ENCODE measurements around the gene DEXI.
"Not testable (repeated sequence)": the region's sequence is repeated elsewhere in the genome, so short reads cannot be mapped to it uniquely, and the experiment has no call there.

DEXI gene

DNA sequence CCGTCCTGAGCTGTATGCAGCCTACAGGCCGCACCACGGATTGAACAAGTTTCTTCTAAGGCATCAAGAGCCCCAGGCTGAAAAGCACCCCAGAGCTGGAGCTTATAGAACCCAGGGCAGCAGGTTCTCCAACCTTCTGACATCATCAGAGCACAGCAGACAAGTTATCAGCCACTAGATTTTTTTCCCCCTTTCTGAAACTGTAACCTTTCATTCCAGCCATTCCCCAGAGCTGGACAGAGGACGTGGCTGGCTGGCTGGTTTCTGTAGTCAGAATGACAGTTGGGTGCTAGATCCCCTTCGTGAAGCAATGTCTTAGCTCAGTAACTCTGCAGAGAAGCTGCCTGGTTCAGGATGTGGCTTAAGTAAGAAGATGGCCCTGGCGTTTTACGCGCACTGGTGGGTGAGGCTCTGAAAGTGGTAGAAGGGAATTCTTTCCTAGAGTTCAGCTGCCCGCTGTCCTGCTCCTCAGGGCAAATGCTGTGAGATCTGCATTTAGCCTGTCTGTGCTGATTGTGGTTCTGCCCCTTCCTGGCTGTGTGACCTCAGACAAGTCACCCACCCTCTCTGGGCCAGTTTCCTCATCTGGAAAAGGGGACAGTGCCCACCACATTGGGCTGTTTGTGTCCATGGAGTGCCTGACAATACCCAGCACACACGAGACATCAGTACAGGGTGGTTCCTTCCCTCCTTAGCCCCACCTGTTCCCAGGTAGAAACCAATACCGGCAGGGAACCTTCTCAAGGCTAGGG is 9.1 kb downstream of the DEXI start:
- H3K4me1 Mint-ChIP-seq (ENCODE audit: low read depth) = peaks cover 60% of the 10 kb centered on the region
- H3K9me3 Mint-ChIP-seq = no peaks in the 10 kb centered on the region
- peak overlapping the region; percentile 26 for H3K27ac Mint-ChIP-seq
- H3K36me3 Mint-ChIP-seq (ENCODE audit: low read depth) = peaks cover 73% of the 10 kb centered on the region
- H3K27me3 Mint-ChIP-seq = no peaks in the 10 kb centered on the region
- intact Hi-C loops (cut with micrococcal nuclease) = no loop called here
- no peak overlapping the region for H3K4me3 Mint-ChIP-seq

DNA sequence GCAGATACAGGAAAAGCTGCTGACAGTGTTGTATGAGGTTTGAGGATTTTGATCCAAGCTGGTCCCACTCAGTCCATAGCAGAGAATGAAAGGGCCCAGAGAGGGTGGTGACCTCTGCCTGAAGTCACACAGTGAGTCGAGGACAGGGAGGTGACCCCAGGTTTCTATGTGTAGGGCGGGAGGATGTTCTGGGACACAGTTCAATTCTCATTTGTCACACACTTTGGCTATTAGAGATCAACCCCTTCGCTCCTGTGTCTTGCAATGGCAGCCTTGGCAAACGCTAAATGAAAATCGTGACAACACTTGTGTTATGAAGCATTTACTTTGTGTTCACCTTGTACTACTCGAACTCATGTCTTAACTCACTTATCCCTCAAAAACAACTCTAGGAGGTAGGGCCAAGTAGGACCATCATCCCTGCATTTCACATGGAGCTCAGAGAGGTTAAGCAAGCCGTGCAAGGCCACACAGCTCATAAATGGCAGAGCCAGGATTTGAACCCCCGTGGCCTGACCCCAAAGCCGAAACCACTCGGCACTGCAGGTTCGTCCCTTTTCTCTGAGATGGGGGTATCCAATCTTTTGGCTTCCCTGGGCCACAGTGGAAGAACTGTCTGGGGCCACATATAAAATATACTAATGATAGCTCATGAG is 10.2 kb downstream of the DEXI start:
- Mint-ChIP-seq H3K9me3 (no peaks in the 10 kb centered on the region), H3K4me1 (ENCODE audit: low read depth) (peaks cover 62% of the 10 kb centered on the region), H3K36me3 (ENCODE audit: low read depth) (peaks cover 73% of the 10 kb centered on the region), H3K27ac (peak overlapping the region; percentile 62), H3K27me3 (no peaks in the 10 kb centered on the region), H3K4me3 (no peak overlapping the region)
- intact Hi-C loops (cut with micrococcal nuclease) = no loop called here

DNA sequence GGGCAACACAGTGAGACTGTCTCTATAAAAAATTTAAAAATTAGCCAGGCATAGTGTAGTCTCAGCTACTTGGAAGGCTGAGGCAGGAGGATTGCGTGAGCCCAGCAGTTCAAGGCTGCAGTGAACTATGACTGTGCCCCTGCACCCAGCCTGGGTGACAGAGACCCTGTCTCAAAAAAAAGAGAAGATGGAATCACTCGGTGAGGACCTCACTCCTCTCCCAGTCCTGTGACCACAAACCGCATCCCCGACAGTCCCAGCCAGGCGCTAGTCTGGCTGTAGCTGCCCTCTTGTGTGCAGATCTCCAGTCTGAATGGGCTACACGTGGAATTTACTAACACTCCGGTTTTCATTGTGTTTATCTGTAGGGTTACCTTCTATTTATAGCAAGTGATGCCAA is 11.1 kb downstream of the DEXI start:
- H3K27ac Mint-ChIP-seq = peak overlapping the region; percentile 62
- H3K36me3 Mint-ChIP-seq (ENCODE audit: low read depth) = peaks cover 73% of the 10 kb centered on the region
- H3K4me1 Mint-ChIP-seq (ENCODE audit: low read depth) = peaks cover 61% of the 10 kb centered on the region
- intact Hi-C loops (cut with micrococcal nuclease) = no loop called here
- no peaks in the 10 kb centered on the region for H3K9me3 Mint-ChIP-seq
- no peaks in the 10 kb centered on the region for H3K27me3 Mint-ChIP-seq
- no peak overlapping the region for H3K4me3 Mint-ChIP-seq

DNA sequence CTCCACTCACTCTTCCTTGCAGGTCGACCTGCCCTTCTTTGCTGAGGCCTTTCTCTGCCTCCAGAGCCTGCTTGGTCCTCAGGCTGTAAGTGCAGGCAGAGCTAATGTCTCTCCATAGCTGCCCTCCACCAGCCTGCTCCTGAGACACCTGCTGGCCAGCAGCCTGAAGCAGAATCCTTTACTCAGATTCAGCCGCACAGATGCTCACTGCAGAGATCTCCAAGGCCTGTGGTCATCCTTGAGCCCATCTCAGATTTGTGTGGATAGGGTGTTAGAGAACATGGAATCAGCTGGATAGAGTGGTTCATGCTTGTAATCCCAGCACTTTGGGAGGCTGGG is 11.5 kb downstream of the DEXI start:
- Mint-ChIP-seq H3K4me1 (ENCODE audit: low read depth) (peaks cover 61% of the 10 kb centered on the region), H3K36me3 (ENCODE audit: low read depth) (peaks cover 73% of the 10 kb centered on the region), H3K9me3 (no peaks in the 10 kb centered on the region), H3K4me3 (no peak overlapping the region), H3K27me3 (no peaks in the 10 kb centered on the region), H3K27ac (peak overlapping the region; percentile 62)
- intact Hi-C loops (cut with micrococcal nuclease) = no loop called here

DNA sequence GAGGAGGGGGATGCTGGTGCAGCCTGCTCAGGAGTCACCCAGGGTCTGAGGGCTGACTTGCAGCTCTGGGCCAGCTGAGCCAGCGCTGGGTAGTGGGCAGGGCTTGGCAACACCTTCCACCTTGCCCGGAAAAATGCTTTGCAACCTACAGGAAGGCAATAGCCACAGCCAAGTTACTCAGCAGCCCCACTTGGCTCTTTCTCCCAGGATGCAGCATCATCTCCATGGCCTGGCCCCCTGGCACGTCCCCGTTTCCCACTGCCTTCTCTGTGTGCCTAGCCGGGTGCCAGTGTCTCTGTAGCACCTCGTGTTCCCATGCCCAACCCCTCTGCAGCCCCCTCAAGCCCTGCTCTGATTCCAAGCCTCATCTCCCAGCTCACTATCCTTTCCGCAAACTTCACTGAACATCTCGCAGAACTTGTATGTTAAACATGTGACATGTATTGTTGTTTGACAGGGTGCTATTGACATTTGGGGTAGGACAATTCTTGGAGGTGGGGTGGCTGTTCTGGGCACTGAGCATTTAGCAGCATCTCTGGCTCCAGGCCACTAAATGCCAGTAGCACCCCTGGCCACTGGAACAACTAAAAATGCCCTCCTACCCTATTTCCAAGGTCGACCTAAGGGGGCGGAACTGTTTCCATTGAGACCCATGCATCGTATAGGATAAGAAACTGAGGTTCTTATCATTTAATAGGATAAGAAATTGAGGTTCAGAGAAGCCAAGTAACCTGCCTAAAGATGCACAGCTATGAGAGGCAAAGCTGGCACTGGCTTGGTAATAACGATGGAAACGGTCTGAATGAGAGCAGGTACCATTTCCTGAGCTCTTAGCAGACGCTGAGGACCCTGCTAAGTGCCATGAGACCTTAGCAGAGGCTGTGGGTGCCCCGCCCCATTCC is 12.2 kb downstream of the DEXI start:
- H3K4me3 Mint-ChIP-seq = no peak overlapping the region
- H3K27me3 Mint-ChIP-seq = no peaks in the 10 kb centered on the region
- intact Hi-C loops (cut with micrococcal nuclease) = no loop called here
- H3K27ac Mint-ChIP-seq = peak overlapping the region; percentile 62
- H3K36me3 Mint-ChIP-seq (ENCODE audit: low read depth) = peaks cover 73% of the 10 kb centered on the region
- H3K9me3 Mint-ChIP-seq = no peaks in the 10 kb centered on the region
- H3K4me1 Mint-ChIP-seq (ENCODE audit: low read depth) = peaks cover 63% of the 10 kb centered on the region

DNA sequence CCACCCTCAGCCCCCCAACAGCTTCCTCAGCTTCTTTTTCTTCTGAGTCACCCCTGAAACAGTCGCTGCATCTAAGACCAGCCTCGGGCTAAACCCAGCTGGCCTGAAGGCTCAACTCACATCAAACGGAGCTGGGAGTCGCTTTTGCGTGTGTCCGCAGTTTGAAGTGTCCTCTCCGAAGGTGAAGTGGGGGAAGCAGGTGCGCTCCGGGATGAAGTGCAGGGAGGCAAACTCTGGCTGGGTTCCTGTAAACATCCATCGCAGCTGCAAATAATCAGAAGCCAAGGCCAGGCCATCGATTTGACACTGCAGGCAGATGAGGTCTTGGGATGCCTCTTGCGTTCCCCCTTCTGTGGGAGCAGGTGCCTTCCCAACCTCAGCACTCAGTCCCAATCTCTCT is 13.2 kb downstream of the DEXI start:
- intact Hi-C loops (cut with micrococcal nuclease); H3K9me3 Mint-ChIP-seq; H3K27me3 Mint-ChIP-seq; H3K4me3 Mint-ChIP-seq: not testable (repeated sequence)
- peak overlapping the region; percentile 47 for H3K27ac Mint-ChIP-seq
- peaks cover 73% of the 10 kb centered on the region for H3K36me3 Mint-ChIP-seq (ENCODE audit: low read depth)
- peaks cover 62% of the 10 kb centered on the region for H3K4me1 Mint-ChIP-seq (ENCODE audit: low read depth)

DNA sequence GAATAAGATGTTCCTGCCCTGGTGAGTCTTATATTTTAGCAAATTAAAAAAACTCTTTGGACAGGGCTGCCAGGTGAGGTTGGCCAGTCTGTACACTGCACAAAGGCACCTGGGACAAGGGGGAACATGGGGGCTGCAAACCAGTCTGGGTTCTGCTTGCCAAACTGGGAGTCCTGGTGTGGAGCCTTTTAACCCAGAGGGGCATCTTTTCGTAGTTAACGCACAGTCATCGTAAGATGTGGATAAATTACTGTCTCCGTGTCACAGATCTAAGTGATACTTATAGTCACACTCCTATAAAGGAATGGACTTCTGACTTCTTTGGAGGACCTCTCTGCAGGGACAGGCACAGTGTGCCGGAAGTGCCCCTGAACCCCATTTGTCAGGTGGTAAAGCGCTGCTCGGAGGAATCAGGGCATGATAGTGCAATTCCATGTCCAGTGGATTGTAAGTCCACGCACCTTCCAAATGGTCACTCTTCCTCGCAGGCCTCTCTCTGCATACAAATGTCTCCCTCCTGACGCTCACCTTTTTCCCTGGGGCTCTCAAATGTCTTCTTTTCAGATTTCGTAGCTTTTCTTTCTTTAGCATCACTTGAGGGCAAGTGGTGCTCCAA is 14.7 kb downstream of the DEXI start:
- Mint-ChIP-seq H3K9me3 (no peaks in the 10 kb centered on the region), H3K4me3 (no peak overlapping the region), H3K27ac (peak overlapping the region; percentile 47), H3K36me3 (ENCODE audit: low read depth) (peaks cover 76% of the 10 kb centered on the region), H3K27me3 (no peaks in the 10 kb centered on the region), H3K4me1 (ENCODE audit: low read depth) (peaks cover 68% of the 10 kb centered on the region)
- intact Hi-C loops (cut with micrococcal nuclease) = no loop called here

DNA sequence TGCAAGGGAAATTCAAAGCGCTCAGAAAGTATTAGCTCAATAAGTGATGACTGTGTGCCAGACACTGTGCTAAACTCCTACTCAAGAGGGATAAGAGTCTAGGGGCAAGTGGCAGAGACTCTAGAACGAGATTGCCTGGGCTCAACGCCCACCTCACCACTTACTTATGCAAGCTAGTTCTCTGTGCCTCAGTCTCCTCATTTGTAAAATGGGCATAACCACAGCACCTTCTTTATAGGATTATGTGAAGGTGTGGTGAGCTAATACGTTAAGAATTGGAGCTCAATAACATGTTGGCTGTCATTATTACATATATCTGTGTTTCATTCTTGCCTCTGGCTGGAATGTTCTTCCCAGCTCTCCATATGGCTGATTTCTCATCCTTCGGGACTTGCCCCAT is 15.4 kb downstream of the DEXI start:
- no peak overlapping the region for H3K4me3 Mint-ChIP-seq
- peaks cover 83% of the 10 kb centered on the region for H3K36me3 Mint-ChIP-seq (ENCODE audit: low read depth)
- H3K27ac Mint-ChIP-seq = no peak overlapping the region
- no peaks in the 10 kb centered on the region for H3K27me3 Mint-ChIP-seq
- peaks cover 73% of the 10 kb centered on the region for H3K4me1 Mint-ChIP-seq (ENCODE audit: low read depth)
- no peaks in the 10 kb centered on the region for H3K9me3 Mint-ChIP-seq
- intact Hi-C loops (cut with micrococcal nuclease) = no loop called here

DNA sequence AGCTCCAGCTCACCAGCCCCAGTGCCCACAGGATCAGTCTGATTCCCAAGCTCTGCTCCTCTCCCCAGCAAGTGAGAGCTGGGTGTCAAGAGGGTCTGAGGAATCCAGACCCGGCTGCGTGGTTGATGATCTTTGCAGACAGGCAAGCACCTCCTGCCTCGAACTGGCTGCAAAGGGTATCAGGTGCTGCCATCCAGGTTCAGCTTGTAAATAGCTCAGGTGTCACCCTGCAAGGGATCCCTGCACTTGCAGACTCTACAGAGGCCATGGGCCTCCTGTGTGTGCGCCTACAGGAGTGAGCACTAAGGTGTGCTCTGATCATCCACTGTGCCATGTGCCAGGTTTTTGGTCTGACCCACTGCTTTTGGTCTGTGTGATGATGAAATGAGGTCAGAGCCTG is 16.2 kb downstream of the DEXI start:
- H3K9me3 Mint-ChIP-seq = no peaks in the 10 kb centered on the region
- H3K27ac Mint-ChIP-seq = no peak overlapping the region
- H3K4me1 Mint-ChIP-seq (ENCODE audit: low read depth) = peaks cover 81% of the 10 kb centered on the region
- H3K27me3 Mint-ChIP-seq = no peaks in the 10 kb centered on the region
- intact Hi-C loops (cut with micrococcal nuclease) = no loop called here
- no peak overlapping the region for H3K4me3 Mint-ChIP-seq
- peaks cover 91% of the 10 kb centered on the region for H3K36me3 Mint-ChIP-seq (ENCODE audit: low read depth)

DNA sequence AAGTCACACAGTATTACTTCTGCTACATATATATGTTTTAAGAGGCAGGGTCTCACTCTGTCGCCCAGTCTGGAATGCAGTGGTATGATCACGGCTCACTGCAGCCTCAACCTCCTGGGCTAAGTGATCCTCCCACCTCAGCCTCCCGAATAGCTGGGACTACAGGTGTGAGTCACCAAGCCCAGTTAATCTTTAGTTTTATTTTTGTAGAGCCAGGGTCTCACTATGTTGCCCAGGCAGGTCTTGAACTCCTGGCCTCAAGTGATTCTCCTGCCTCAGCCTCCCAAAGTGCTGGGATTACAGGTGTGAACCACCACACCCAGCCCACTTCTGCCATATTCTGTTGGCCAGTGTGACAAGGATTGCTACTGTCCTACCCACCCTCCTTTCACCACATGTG is 17.0 kb downstream of the DEXI start:
- H3K27me3 Mint-ChIP-seq; H3K4me3 Mint-ChIP-seq; intact Hi-C loops (cut with micrococcal nuclease); H3K9me3 Mint-ChIP-seq: not testable (repeated sequence)
- peaks cover 98% of the 10 kb centered on the region for H3K36me3 Mint-ChIP-seq (ENCODE audit: low read depth)
- peak overlapping the region; percentile 21 for H3K27ac Mint-ChIP-seq
- H3K4me1 Mint-ChIP-seq (ENCODE audit: low read depth) = peaks cover 84% of the 10 kb centered on the region

DNA sequence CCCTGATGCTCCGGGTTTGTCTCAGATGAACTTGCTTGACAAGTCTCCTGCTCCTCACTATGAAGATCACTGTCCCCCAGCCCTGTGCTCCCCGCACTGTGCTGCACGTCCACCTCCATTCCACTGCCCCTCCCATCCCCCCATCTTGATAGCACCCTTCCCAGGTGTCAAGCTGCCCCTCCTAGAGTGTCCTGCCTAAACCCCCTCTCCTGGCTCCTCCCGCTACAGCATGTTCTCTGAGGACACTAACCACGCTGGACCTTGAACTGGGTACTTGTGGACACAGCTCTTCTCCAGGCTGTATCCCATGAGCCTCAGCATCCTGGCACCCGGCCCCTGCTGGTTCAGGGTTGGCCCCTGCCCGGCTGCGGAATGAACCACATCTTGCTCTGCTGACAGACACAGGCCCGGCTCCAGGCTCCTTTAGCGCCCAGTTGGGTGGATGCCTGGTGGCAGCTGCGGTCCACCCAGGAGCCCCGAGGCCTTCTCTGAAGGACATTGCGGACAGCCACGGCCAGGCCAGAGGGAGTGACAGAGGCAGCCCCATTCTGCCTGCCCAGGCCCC is 18.5 kb downstream of the DEXI start:
- peaks cover 100% of the 10 kb centered on the region for H3K36me3 Mint-ChIP-seq (ENCODE audit: low read depth)
- peaks cover 84% of the 10 kb centered on the region for H3K4me1 Mint-ChIP-seq (ENCODE audit: low read depth)
- no peaks in the 10 kb centered on the region for H3K9me3 Mint-ChIP-seq
- no peaks in the 10 kb centered on the region for H3K27me3 Mint-ChIP-seq
- H3K4me3 Mint-ChIP-seq = no peak overlapping the region
- intact Hi-C loops (cut with micrococcal nuclease) = no loop called here
- H3K27ac Mint-ChIP-seq = peak overlapping the region; percentile 33

DNA sequence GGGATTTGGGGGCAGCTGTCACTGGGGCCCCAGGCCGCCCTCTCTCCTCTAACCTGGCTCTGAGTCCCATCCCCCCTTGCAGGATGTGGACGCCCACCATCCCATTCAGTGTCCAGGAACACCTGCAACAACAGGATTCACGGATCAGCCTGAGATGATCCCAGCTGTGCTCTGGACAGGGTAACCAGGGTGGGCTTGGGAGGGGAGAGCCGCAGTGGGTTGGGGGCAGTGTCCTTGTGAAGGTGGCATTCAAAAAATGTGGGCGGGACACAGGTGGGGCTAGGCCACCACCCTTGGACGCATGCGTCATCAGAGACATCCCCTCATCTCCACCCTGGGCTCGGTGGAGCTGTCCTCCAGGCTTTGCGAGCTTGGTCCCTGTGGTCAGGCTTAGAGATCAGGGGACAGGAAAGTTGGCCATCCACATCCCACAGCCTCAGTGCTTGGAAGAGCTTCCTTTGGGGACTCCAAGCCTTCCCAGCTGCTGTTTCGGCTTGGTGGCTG is 19.1 kb downstream of the DEXI start:
- Mint-ChIP-seq H3K4me3 (no peak overlapping the region), H3K36me3 (ENCODE audit: low read depth) (peaks cover 100% of the 10 kb centered on the region), H3K4me1 (ENCODE audit: low read depth) (peaks cover 84% of the 10 kb centered on the region), H3K9me3 (no peaks in the 10 kb centered on the region), H3K27me3 (no peaks in the 10 kb centered on the region), H3K27ac (peak overlapping the region; percentile 33)
- intact Hi-C loops (cut with micrococcal nuclease) = no loop called here

DNA sequence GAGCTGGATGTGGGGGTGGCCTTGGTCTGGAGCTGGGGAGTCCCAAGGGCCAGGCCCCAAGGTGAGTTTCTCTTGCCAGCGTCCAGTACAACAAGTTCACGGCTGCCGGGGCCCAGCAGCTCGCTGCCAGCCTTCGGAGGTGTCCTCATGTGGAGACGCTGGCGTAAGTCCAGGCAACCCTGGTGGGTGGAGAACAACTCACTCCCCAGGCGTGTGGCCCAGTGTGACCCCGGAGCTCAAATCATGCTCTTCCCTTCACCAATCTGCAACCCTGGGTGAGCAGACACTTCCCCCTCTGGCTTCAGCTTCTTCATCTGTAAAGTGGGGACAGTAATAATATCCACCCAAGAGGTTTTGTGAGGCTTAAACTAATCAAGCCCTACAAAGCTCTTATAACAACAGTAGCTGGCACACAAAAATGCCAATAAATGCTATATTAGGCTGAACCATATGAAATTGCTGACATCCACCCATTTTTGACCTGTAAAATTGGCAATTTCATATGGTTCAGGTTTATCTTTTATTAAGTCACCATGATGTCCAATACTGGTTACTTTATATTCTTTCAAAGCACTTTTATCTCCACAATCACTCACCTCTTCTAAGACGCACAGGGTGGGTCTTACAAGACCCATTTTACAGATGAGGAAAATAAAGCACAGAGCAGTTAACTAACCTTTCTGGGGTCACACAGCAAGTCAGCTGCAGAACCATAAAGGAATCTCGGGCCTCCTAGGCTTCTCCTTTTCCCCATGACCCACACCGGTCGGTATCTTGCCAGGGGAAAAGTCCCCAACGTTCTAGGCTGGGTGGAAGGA is 19.7 kb downstream of the DEXI start:
- intact Hi-C loops (cut with micrococcal nuclease) = no loop called here
- Mint-ChIP-seq H3K4me1 (ENCODE audit: low read depth) (peaks cover 84% of the 10 kb centered on the region), H3K9me3 (no peaks in the 10 kb centered on the region), H3K36me3 (ENCODE audit: low read depth) (peaks cover 100% of the 10 kb centered on the region), H3K27ac (peak overlapping the region; percentile 71), H3K27me3 (no peaks in the 10 kb centered on the region), H3K4me3 (no peak overlapping the region)

Measured in dendritic cell treated with granulocyte-macrophage colony-stimulating factor and Interleukin-4, amounts not matched to agents 40 ng/mL and 50 ng/mL, for 4 days (primary cell).